HG03066 (cell line): Measurements from ENCODE around the gene IGFBP2.

Source experiments
- ATAC-seq: cut with Tn5 transposase; IDR thresholded peaks from one replicate; pipeline ENCODE4 v1.9.1; 2021; ENCODE audit warnings: low read depth; ENCODE audit not compliant: unreplicated experiment

The IGFBP2 gene

GRCh38 chr2:216698895-216699294 lies 65.7 kb downstream of the IGFBP2 start:
- ATAC-seq: no peak

- no peak for ATAC-seq
Measured at GRCh38 chr2:216700088-216700567, 66.9 kb downstream of the IGFBP2 start.

GRCh38 chr2:216700781-216701180 lies 67.6 kb downstream of the IGFBP2 start:
- no peak for ATAC-seq

- no peak for ATAC-seq
Measured at GRCh38 chr2:216701544-216701943, 68.3 kb downstream of the IGFBP2 start.

GRCh38 chr2:216702756-216703155 lies 69.5 kb downstream of the IGFBP2 start:
- no peak for ATAC-seq

GRCh38 chr2:216710551-216711301 lies 77.5 kb downstream of the IGFBP2 start:
- ATAC-seq: no peak

- ATAC-seq: no peak
Measured at GRCh38 chr2:216711348-216711747, 78.1 kb downstream of the IGFBP2 start.

- no peak for ATAC-seq
Measured at GRCh38 chr2:216713691-216714336, 80.6 kb downstream of the IGFBP2 start.
